HG02970 (cell line): ENCODE data around the gene SLC17A9.
A peak's percentile ranks its signal among the peaks of the same experiment; 100 is the strongest.

Experiments
- ATAC-seq: cut with Tn5 transposase; IDR thresholded peaks from one replicate; pipeline ENCODE4 v1.9.1; 2021; ENCODE audit warnings: mild to moderate bottlenecking, moderate library complexity, moderate number of reproducible peaks; ENCODE audit not compliant: unreplicated experiment, low FRiP score

SLC17A9 gene

GRCh38 chr20:62952373-62952967, at the start of gene SLC17A9:
SLC17A9 (plus strand) TSS chr20:62952709; CDS start chr20:62952831, 122 bp downstream.
- ATAC-seq: peak; percentile 51

- no peak for ATAC-seq
These were observed 49.4 kb upstream of the SLC17A9 start for GRCh38 chr20:62902926-62903615.

GRCh38 chr20:62905536-62906117, 46.9 kb upstream of the SLC17A9 start:
- ATAC-seq: no peak

GRCh38 chr20:62906209-62906608, 46.3 kb upstream of the SLC17A9 start:
- ATAC-seq: no peak

- no peak for ATAC-seq
These were observed 45.7 kb upstream of the SLC17A9 start for GRCh38 chr20:62906647-62907375.

GRCh38 chr20:62907384-62908317, 44.9 kb upstream of the SLC17A9 start:
- ATAC-seq: no peak

- ATAC-seq: no peak
These were observed 43.3 kb upstream of the SLC17A9 start for GRCh38 chr20:62908971-62909791.

GRCh38 chr20:62910217-62910766, 42.2 kb upstream of the SLC17A9 start:
- ATAC-seq: no peak

- no peak for ATAC-seq
These were observed 41.6 kb upstream of the SLC17A9 start for GRCh38 chr20:62910777-62911497.

- ATAC-seq: no peak
These were observed 40.7 kb upstream of the SLC17A9 start for GRCh38 chr20:62911701-62912280.

- no peak for ATAC-seq
These were observed 39.4 kb upstream of the SLC17A9 start for GRCh38 chr20:62913043-62913630.

GRCh38 chr20:62914436-62914835, 38.1 kb upstream of the SLC17A9 start:
- no peak for ATAC-seq

- no peak for ATAC-seq
These were observed 37.5 kb upstream of the SLC17A9 start for GRCh38 chr20:62914970-62915457.

GRCh38 chr20:62916703-62917476, 35.6 kb upstream of the SLC17A9 start:
- ATAC-seq: no peak

GRCh38 chr20:62917720-62918119, 34.8 kb upstream of the SLC17A9 start:
- ATAC-seq: no peak

- ATAC-seq: no peak
These were observed 34.4 kb upstream of the SLC17A9 start for GRCh38 chr20:62918147-62918546.

- no peak for ATAC-seq
These were observed 33.7 kb upstream of the SLC17A9 start for GRCh38 chr20:62918831-62919230.
